Neural cell (in vitro differentiated cells): ENCODE data around the gene E2F3. TPM values are rescaled to one million over a fixed set of nuclear protein-coding genes. Genes with fewer than 3 reads are reported as not detected.

Experiments
- H2AFZ ChIP-seq: fragments of 200-600, 300-800 bp; sonication (generic), shearing (Covaris generic); 2 replicates; pipeline ENCODE4 v1.6.0; 2014; ENCODE audit warnings: low read depth, mild to moderate bottlenecking, antibody characterized with exemption, low read length, moderate library complexity
- H3F3A ChIP-seq: fragments of 200-600 bp; shearing (Covaris generic); 2 replicates; pipeline ENCODE4 v1.6.1; 2016; ENCODE audit warnings: mild to moderate bottlenecking, moderate library complexity, mixed read lengths, antibody characterized with exemption, low read length; ENCODE audit not compliant: insufficient read depth, poor library complexity, severe bottlenecking
- H3K27ac ChIP-seq: fragments of 200-600, 300-800 bp; sonication (generic), shearing (Covaris generic); 2 replicates; pipeline ENCODE4 v1.5.1; 2014; ENCODE audit warnings: mild to moderate bottlenecking, low read length, moderate library complexity
- H3K27me3 ChIP-seq: fragments of 300-800, 200-600 bp; sonication (generic), shearing (Covaris generic); 2 replicates; pipeline ENCODE4 v1.6.0; 2014; ENCODE audit warnings: mild to moderate bottlenecking, low read depth, low read length, moderate library complexity; ENCODE audit not compliant: insufficient read depth
- H3K36me3 ChIP-seq: fragments of 300-800, 200-600 bp; sonication (generic), shearing (Covaris generic); 2 replicates; pipeline ENCODE4 v1.5.1; 2014; ENCODE audit warnings: mild to moderate bottlenecking, antibody characterized with exemption, low read length, moderate library complexity; ENCODE audit not compliant: insufficient read depth
- H3K4me2 ChIP-seq: fragments of 300-800, 200-600 bp; sonication (generic), shearing (Covaris generic); 2 replicates; pipeline ENCODE4 v1.6.0; 2014; ENCODE audit warnings: mild to moderate bottlenecking, low read length
- H3K4me3 ChIP-seq: fragments of 300-800, 200-600 bp; sonication (generic), shearing (Covaris generic); 2 replicates; pipeline ENCODE4 v1.5.1; 2014; ENCODE audit warnings: mild to moderate bottlenecking, low read length, moderate library complexity
- H3K79me2 ChIP-seq: fragments of 200-600 bp; shearing (Covaris generic); replicated peaks from 2 replicates; pipeline ENCODE4 v1.6.0; 2014; ENCODE audit warnings: mild to moderate bottlenecking, low read length, moderate library complexity; ENCODE audit not compliant: insufficient read depth
- H3K9ac ChIP-seq: fragments of 300-800, 200-600 bp; sonication (generic), shearing (Covaris generic); 2 replicates; pipeline ENCODE4 v1.6.1; 2016; ENCODE audit warnings: mild to moderate bottlenecking, low read length, mixed read lengths
- H3K9me2 ChIP-seq: fragments of 200-600 bp; shearing (Covaris generic); 2 replicates; pipeline ENCODE4 v1.6.1; 2016; ENCODE audit warnings: mild to moderate bottlenecking, low read length, mixed read lengths; ENCODE audit not compliant: insufficient read depth
- H3K9me3 ChIP-seq: fragments of 200-600, 300-800 bp; sonication (generic), shearing (Covaris generic); 2 replicates; pipeline ENCODE4 v1.6.1; 2016; ENCODE audit warnings: mild to moderate bottlenecking, mixed run types, low read length, moderate library complexity, mixed read lengths
- H4K20me1 ChIP-seq: fragments of 200-600 bp; shearing (Covaris generic); 2 replicates; pipeline ENCODE4 v1.6.1; 2016; ENCODE audit warnings: mild to moderate bottlenecking, mixed run types; ENCODE audit not compliant: insufficient read depth
- CTCF ChIP-seq: fragments of 450-650 bp; IDR thresholded peaks from 2 replicates; pipeline ENCODE4 v1.5.1; 2014; ENCODE audit warnings: antibody characterized with exemption, mild to moderate bottlenecking, moderate library complexity; ENCODE audit not compliant: poor library complexity, severe bottlenecking
- EP300 ChIP-seq: fragments of 450-650 bp; conservative IDR thresholded peaks from 2 replicates; pipeline ENCODE4 v1.6.1; 2014; ENCODE audit warnings: antibody characterized with exemption, mild to moderate bottlenecking, moderate library complexity; ENCODE audit not compliant: poor library complexity, severe bottlenecking
- EZH2 ChIP-seq: fragments of 200-600, 300-800 bp; shearing (Covaris generic), sonication (generic); IDR thresholded peaks from 2 replicates; pipeline ENCODE4 v1.6.1; 2014; ENCODE audit warnings: antibody characterized with exemption, low read length, borderline replicate concordance, mild to moderate bottlenecking; ENCODE audit not compliant: insufficient read depth, poor library complexity, severe bottlenecking
- MXI1 ChIP-seq: fragments of 450-650 bp; conservative IDR thresholded peaks from 2 replicates; pipeline ENCODE4 v1.6.1; 2014; ENCODE audit warnings: antibody characterized with exemption, mild to moderate bottlenecking; ENCODE audit not compliant: poor library complexity, severe bottlenecking
- POLR2AphosphoS5 ChIP-seq: IDR thresholded peaks from 2 replicates; pipeline ENCODE4 v1.6.1; 2012
- RAD21 ChIP-seq: fragments of 450-650 bp; conservative IDR thresholded peaks from 2 replicates; pipeline ENCODE4 v1.6.1; 2014; ENCODE audit warnings: antibody characterized with exemption, mild to moderate bottlenecking, moderate library complexity
- REST ChIP-seq: IDR thresholded peaks from 2 replicates; pipeline ENCODE4 v1.6.1; 2012; ENCODE audit warnings: borderline replicate concordance
- SMC3 ChIP-seq: fragments of 450-650 bp; conservative IDR thresholded peaks from 2 replicates; pipeline ENCODE4 v1.6.1; 2014; ENCODE audit warnings: antibody characterized with exemption, mild to moderate bottlenecking, moderate library complexity; ENCODE audit not compliant: poor library complexity
- TAF1 ChIP-seq: IDR thresholded peaks from 2 replicates; pipeline ENCODE4 v1.6.1; 2012; ENCODE audit warnings: low read depth
- polyA plus RNA-seq: library from polyadenylated mRNA; depleted of rRNA; stranded (reverse); fragments of >200 nt; gene quantifications from 2 replicates; pipeline ENCODE4 v1.2.3, GENCODE V29; 2014

E2F3 gene
- polyA plus RNA-seq, 1 donor from 2014 or later = 4.8 TPM

GRCh38 chr6:20412682-20413073 lies 11.0 kb downstream of the E2F3 start:
- Histone ChIP-seq H3K27ac (no peak overlapping the region), H2AFZ (no peak overlapping the region), H3K9me3 (no peaks in the 10 kb centered on the region), H3K9ac (no peak overlapping the region), H3F3A (no peaks in the 10 kb centered on the region), H4K20me1 (no peaks in the 10 kb centered on the region), H3K27me3 (no peaks in the 10 kb centered on the region), H3K4me3 (no peak overlapping the region), H3K9me2 (no peaks in the 10 kb centered on the region), H3K4me2 (no peak overlapping the region), H3K79me2 (peaks cover 78% of the 10 kb centered on the region), H3K36me3 (no peaks in the 10 kb centered on the region)
- no peak for TF ChIP-seq TAF1
- no peak for TF ChIP-seq REST
- no peak for TF ChIP-seq SMC3
- no peak for TF ChIP-seq MXI1

GRCh38 chr6:20413826-20414225 lies 12.1 kb downstream of the E2F3 start:
- Histone ChIP-seq H2AFZ (no peak overlapping the region), H3K9me3 (no peaks in the 10 kb centered on the region), H3K9ac (no peak overlapping the region), H3F3A (no peaks in the 10 kb centered on the region), H3K79me2 (peaks cover 84% of the 10 kb centered on the region), H4K20me1 (no peaks in the 10 kb centered on the region), H3K27ac (no peak overlapping the region), H3K36me3 (no peaks in the 10 kb centered on the region), H3K27me3 (no peaks in the 10 kb centered on the region), H3K4me2 (no peak overlapping the region), H3K4me3 (no peak overlapping the region), H3K9me2 (no peaks in the 10 kb centered on the region)
- no peak for TF ChIP-seq SMC3
- TF ChIP-seq CTCF = no peak
- no peak for TF ChIP-seq RAD21

- Histone ChIP-seq H3K9ac (no peak overlapping the region), H3K9me3 (no peaks in the 10 kb centered on the region), H3K9me2 (no peaks in the 10 kb centered on the region), H3K36me3 (no peaks in the 10 kb centered on the region), H3K4me2 (no peak overlapping the region), H3K27ac (no peak overlapping the region), H2AFZ (no peak overlapping the region), H3F3A (no peaks in the 10 kb centered on the region), H4K20me1 (no peaks in the 10 kb centered on the region), H3K27me3 (no peaks in the 10 kb centered on the region), H3K79me2 (peaks cover 82% of the 10 kb centered on the region), H3K4me3 (no peak overlapping the region)
- TF ChIP-seq MXI1 (no peak), SMC3 (no peak), EP300 (no peak), POLR2AphosphoS5 (no peak), CTCF (no peak), EZH2 (no peak), TAF1 (no peak), REST (no peak), RAD21 (no peak)
These were observed 13.0 kb downstream of the E2F3 start for GRCh38 chr6:20414711-20415110.
